Esophagus squamous epithelium (tissue), 5 donors: ENCODE results near the gene ITSN1. TPM values are rescaled to one million over a fixed set of nuclear protein-coding genes. Genes with fewer than 3 reads are reported as not detected.

Experiments used
- DNase-seq: peaks from one replicate; lab custom pipeline; 2025; lab: John Stamatoyannopoulos, UW
- H3K27ac ChIP-seq, 4 donors: fragments of 200-600 bp; sonication (generic); one replicate each; pipeline ENCODE4 v1.5.1; 2016 to 2019; ENCODE audit warnings: mild to moderate bottlenecking in 1 of 4
- H3K27me3 ChIP-seq, 4 donors: fragments of 200-600 bp; sonication (generic); 1 replicate in 3 of 4; 2 replicates in 1 of 4; pipeline versions ENCODE4 v1.5.1 to v1.6.0; 2017 to 2021; ENCODE audit warnings: antibody characterized with exemption in 1 of 4
- H3K36me3 ChIP-seq, 3 donors: fragments of 200-600 bp; sonication (generic); one replicate each; pipeline ENCODE4 v1.5.1; 2016 to 2019
- H3K4me1 ChIP-seq, 3 donors: fragments of 200-600 bp; sonication (generic); one replicate each; pipeline ENCODE4 v1.5.1; 2017 to 2019
- H3K4me3 ChIP-seq, 4 donors: fragments of 200-600 bp; sonication (generic); 1 replicate in 3 of 4; 2 replicates in 1 of 4; pipeline ENCODE4 v1.5.1; 2016 to 2019; ENCODE audit warnings: mild to moderate bottlenecking in 2 of 4, moderate library complexity in 1 of 4
- H3K9me3 ChIP-seq, 3 donors: fragments of 200-600 bp; sonication (generic); one replicate each; pipeline ENCODE4 v1.5.1; 2016 to 2019
- CTCF ChIP-seq, 6 experiments: fragments of 450-650 bp in 4 of 6; fragments of 200-600 bp in 2 of 6; sonication (generic) in 2 of 6; IDR thresholded peaks; one replicate each; pipeline ENCODE4 v1.5.1; 2016 to 2019; ENCODE audit warnings: antibody characterized with exemption in 6 of 6, mild to moderate bottlenecking in 4 of 6, moderate library complexity in 4 of 6
- POLR2A ChIP-seq, 4 donors: fragments of 450-650 bp; IDR thresholded peaks; one replicate each; pipeline ENCODE4 v1.6.1; 2017; ENCODE audit warnings: antibody characterized with exemption in 4 of 4, mild to moderate bottlenecking in 4 of 4, moderate library complexity in 3 of 4
- WGBS, 2 donors: methylation state at CpG; one replicate each; pipeline ENCODE4 v1.1.5; 2018; 5-methylcytosine and 5-hydroxymethylcytosine counted together
- intact Hi-C: fragments of 100-400 bp; cut with DNase I; formaldehyde crosslinking; loops from one replicate; pipeline ENCODE4 v1.15.0; 2022
- total RNA-seq, 4 donors: library from RNA; depleted of rRNA; stranded (reverse); fragments of >200 nt; gene quantifications; one replicate each; pipeline ENCODE4 v1.1.0, GENCODE V29; 2016
- donor health status: DM: yes; HTN: yes; CAD: no.

ITSN1 gene
- total RNA-seq, 4 donors from 2014 or later: 9.5 to 27.1 (median 11.6) TPM

- peaks cover 0 to 62% (median 5%) of the 10 kb centered on the region in 3 donors for H3K36me3 ChIP-seq
- H3K27me3 ChIP-seq: no peaks in the 10 kb centered on the region
- no peaks in the 10 kb centered on the region for H3K4me1 ChIP-seq
- H3K9me3 ChIP-seq: no peaks in the 10 kb centered on the region
- 63 to 68% methylated on average over 1 of the region's 1 CpG for WGBS, 2 donors
- H3K4me3 ChIP-seq: no peak overlapping the region
- TF ChIP-seq CTCF (IDR thresholded peaks at IDR 0.05): no peak
- TF ChIP-seq POLR2A (IDR thresholded peaks at IDR 0.05): no peak
- intact Hi-C loops: no loop called here
- DNase-seq: no peak
- no peak overlapping the region for H3K27ac ChIP-seq
These were observed 126.8 kb downstream of the ITSN1 start for GRCh38 chr21:33769057-33769456.

GRCh38 chr21:33770542-33770941 is 128.2 kb downstream of the ITSN1 start:
- Histone ChIP-seq H3K4me3 (no peak overlapping the region), H3K27ac (no peak overlapping the region), H3K36me3 (peaks cover 0 to 73% (median 5%) of the 10 kb centered on the region in 3 donors), H3K4me1 (no peaks in the 10 kb centered on the region), H3K27me3 (no peaks in the 10 kb centered on the region), H3K9me3 (no peaks in the 10 kb centered on the region)
- no peak for DNase-seq
- TF ChIP-seq CTCF (IDR thresholded peaks at IDR 0.05) (no peak), POLR2A (IDR thresholded peaks at IDR 0.05) (no peak)
- intact Hi-C loops: no loop called here
- WGBS, 2 donors: 88 to 97% methylated on average over 3 of the region's 3 CpGs

GRCh38 chr21:33771976-33772375 is 129.7 kb downstream of the ITSN1 start:
- Histone ChIP-seq H3K4me3 (no peak overlapping the region), H3K27ac (no peak overlapping the region), H3K27me3 (no peaks in the 10 kb centered on the region), H3K36me3 (peaks cover 0 to 60% (median 5%) of the 10 kb centered on the region in 3 donors), H3K4me1 (no peaks in the 10 kb centered on the region), H3K9me3 (no peaks in the 10 kb centered on the region)
- intact Hi-C loops: no loop called here
- TF ChIP-seq POLR2A (IDR thresholded peaks at IDR 0.05) (no peak), CTCF (IDR thresholded peaks at IDR 0.05) (no peak)
- DNase-seq: no peak
- WGBS, 2 donors: 94% methylated on average over 18 of the region's 18 CpGs

- H3K27ac ChIP-seq: no peak overlapping the region
- no peaks in the 10 kb centered on the region for H3K27me3 ChIP-seq
- intact Hi-C loops: no loop called here
- no peak for TF ChIP-seq POLR2A (IDR thresholded peaks at IDR 0.05)
- TF ChIP-seq CTCF (IDR thresholded peaks at IDR 0.05): no peak
- no peak for DNase-seq
- H3K4me3 ChIP-seq: no peak overlapping the region
- H3K36me3 ChIP-seq: peaks cover 0 to 46% (median 5%) of the 10 kb centered on the region in 3 donors
- no peaks in the 10 kb centered on the region for H3K4me1 ChIP-seq
- 74 to 76% methylated on average over 4 of the region's 4 CpGs for WGBS, 2 donors
- H3K9me3 ChIP-seq: no peaks in the 10 kb centered on the region
These were observed 132.2 kb downstream of the ITSN1 start for GRCh38 chr21:33774551-33774950.

- Histone ChIP-seq H3K9me3 (no peaks in the 10 kb centered on the region), H3K4me1 (no peaks in the 10 kb centered on the region), H3K27me3 (no peaks in the 10 kb centered on the region), H3K27ac (peak overlapping the region in 1 of 4 donors; percentile 6), H3K36me3 (peaks cover 0 to 38% (median 2%) of the 10 kb centered on the region in 3 donors), H3K4me3 (no peak overlapping the region)
- intact Hi-C loops: no loop called here
- TF ChIP-seq POLR2A (IDR thresholded peaks at IDR 0.05): no peak
- TF ChIP-seq CTCF (IDR thresholded peaks at IDR 0.05): no peak
- DNase-seq: no peak
- 58 to 65% methylated on average over 2 of the region's 2 CpGs for WGBS, 2 donors
These were observed 133.0 kb downstream of the ITSN1 start for GRCh38 chr21:33775100-33775828.
